B cell (primary cell): Measurements from ENCODE around the gene ATAD2B. TPM values are rescaled to one million over a fixed set of nuclear protein-coding genes. Genes with fewer than 3 reads are reported as not detected.

Experiments
- ATAC-seq: fragments of 200-7000 bp; cut with Tn5 transposase; one replicate; pipeline ENCODE4 v1.10.0; 2021; ENCODE audit warnings: low read depth, mild to moderate bottlenecking, moderate number of reproducible peaks, moderate library complexity
- CTCF ChIA-PET: fragments of 350-600 bp; sonication (Branson Sonifier 250); formaldehyde crosslinking; loops from one replicate; lab custom pipeline; 2021; ENCODE audit warnings: antibody characterized with exemption, inconsistent platforms; lab: Charles Lee
- POLR2A ChIA-PET: fragments of 350-600 bp; sonication (Branson Sonifier 250); formaldehyde crosslinking; loops from one replicate; lab custom pipeline; 2021; ENCODE audit warnings: antibody characterized with exemption; lab: Charles Lee
- DNase-seq: peaks from one replicate; pipeline ENCODE4 v3.0.0; 2013
- H2AFZ ChIP-seq: 2 replicates; pipeline ENCODE4 v1.6.1; 2012; ENCODE audit warnings: mild to moderate bottlenecking, low read depth, low read length; ENCODE audit not compliant: insufficient read depth, poor library complexity, severe bottlenecking
- H3K27ac ChIP-seq, 2 donors: 1 replicate in 1 of 2; 2 replicates in 1 of 2; pipeline ENCODE4 v1.5.1; 2012 to 2013; ENCODE audit warnings: low read length in 2 of 2, mild to moderate bottlenecking in 2 of 2, moderate library complexity in 1 of 2
- H3K27me3 ChIP-seq, 4 experiments: fragments of 200-600 bp in 1 of 4; sonication (generic) in 1 of 4; replicated peaks in 1 of 4; 1 replicate in 2 of 4; 2 replicates in 2 of 4; pipeline versions ENCODE4 v1.6.1 to v1.7.0; 2013 to 2016; ENCODE audit warnings: low read length in 3 of 4, mild to moderate bottlenecking in 2 of 4, mixed read lengths in 1 of 4, moderate library complexity in 1 of 4; ENCODE audit not compliant: insufficient read depth in 4 of 4, control insufficient read depth in 3 of 4; ENCODE audit errors: control extremely low read depth in 1 of 4
- H3K36me3 ChIP-seq, 2 experiments: replicated peaks in 1 of 2; 1 replicate in 1 of 2; 2 replicates in 1 of 2; pipeline versions ENCODE4 v1.6.1 to v1.7.1; 2013; ENCODE audit warnings: low read length in 1 of 2; ENCODE audit not compliant: insufficient read depth in 2 of 2, control insufficient read depth in 1 of 2; ENCODE audit errors: control extremely low read depth in 1 of 2, extremely low read depth in 1 of 2
- H3K4me1 ChIP-seq, 2 donors: fragments of 200-600 bp in 1 of 2; sonication (generic) in 1 of 2; 1 replicate in 1 of 2; 2 replicates in 1 of 2; pipeline versions ENCODE4 v1.5.1 to v1.6.1; 2013 to 2017; ENCODE audit warnings: low read length in 2 of 2; ENCODE audit not compliant: control insufficient read depth in 2 of 2, insufficient read depth in 2 of 2
- H3K4me2 ChIP-seq: replicated peaks from 2 replicates; pipeline ENCODE3; 2012; ENCODE audit warnings: mild to moderate bottlenecking, low read depth, low read length; ENCODE audit not compliant: poor library complexity, severe bottlenecking
- H3K4me3 ChIP-seq, 5 experiments: fragments of 200-600 bp in 1 of 5; sonication (generic) in 1 of 5; 1 replicate in 3 of 5; 2 replicates in 2 of 5; pipeline versions ENCODE4 v1.5.1 to v1.7.0; 2011 to 2016; ENCODE audit warnings: low read length in 4 of 5, mild to moderate bottlenecking in 4 of 5, low read depth in 2 of 5, control low read depth in 1 of 5, moderate library complexity in 1 of 5; ENCODE audit not compliant: insufficient read depth in 1 of 5; ENCODE audit errors: control extremely low read depth in 1 of 5, extremely low read depth in 1 of 5
- H3K79me2 ChIP-seq: fragments of 200-600 bp; sonication (generic); one replicate; pipeline ENCODE4 v1.6.0; 2016; ENCODE audit warnings: low read length; ENCODE audit not compliant: control insufficient read depth, insufficient read depth
- H3K9ac ChIP-seq: fragments of 200-600 bp; sonication (generic); 2 replicates; pipeline ENCODE4 v1.6.1; 2017; ENCODE audit warnings: mild to moderate bottlenecking, low read length, moderate library complexity
- H3K9me3 ChIP-seq, 3 donors: one replicate each; pipeline versions ENCODE4 v1.6.1 to v1.7.1; 2013; ENCODE audit warnings: low read length in 2 of 3; ENCODE audit not compliant: control insufficient read depth in 2 of 3, insufficient read depth in 1 of 3; ENCODE audit errors: control extremely low read depth in 1 of 3
- H4K20me1 ChIP-seq: 2 replicates; pipeline ENCODE4 v1.6.0; 2012; ENCODE audit warnings: mild to moderate bottlenecking, low read length; ENCODE audit not compliant: insufficient read depth, control insufficient read depth, poor library complexity, severe bottlenecking
- H3K27ac Mint-ChIP-seq: one replicate; pipeline ENCODE4 v1.8.0; 2021; ENCODE audit warnings: mixed read lengths
- H3K27me3 Mint-ChIP-seq: one replicate; pipeline ENCODE4 v1.8.0; 2021; ENCODE audit warnings: mixed read lengths
- H3K4me1 Mint-ChIP-seq: one replicate; pipeline ENCODE4 v1.8.0; 2021; ENCODE audit warnings: mixed read lengths
- H3K4me3 Mint-ChIP-seq: one replicate; pipeline ENCODE4 v1.8.0; 2021; ENCODE audit warnings: mixed read lengths
- H3K9me3 Mint-ChIP-seq: one replicate; pipeline ENCODE4 v1.8.0; 2022; ENCODE audit warnings: mixed read lengths; ENCODE audit not compliant: insufficient read depth
- EZH2 ChIP-seq: IDR thresholded peaks from 2 replicates; pipeline ENCODE4 v1.6.1; 2012; ENCODE audit warnings: borderline replicate concordance, low read depth, mild to moderate bottlenecking, moderate library complexity, low read length; ENCODE audit not compliant: insufficient read depth, poor library complexity, severe bottlenecking
- WGBS: methylation state at CpG from one replicate; pipeline ENCODE4 v1.1.5; 2013; ENCODE audit warnings: missing lambda C conversion rate; ENCODE audit not compliant: insufficient coverage; 5-methylcytosine and 5-hydroxymethylcytosine counted together
- intact Hi-C: fragments of 100-400 bp; cut with micrococcal nuclease; formaldehyde crosslinking; loops from one replicate; pipeline ENCODE4 v1.10.0; 2022
- polyA plus RNA-seq: library from polyadenylated mRNA; depleted of rRNA; stranded (reverse); fragments of >200 nt; gene quantifications from 2 replicates; pipeline ENCODE4 v1.2.3, GENCODE V29; 2012
- total RNA-seq, 2 donors: library from RNA; stranded (reverse); fragments of 120-200 nt in 1 of 2; gene quantifications; 1 replicate in 1 of 2; 2 replicates in 1 of 2; pipeline versions ENCODE4 v1.2.3 to v1.2.4, GENCODE V29; 2013 to 2022
- TF ChIP-seq, protein P1 (sequence below): fragments of 200-600 bp; IDR thresholded peaks from one replicate; pipeline ENCODE4 v1.8.0; 2022; ENCODE audit warnings: antibody characterized with exemption, mild to moderate bottlenecking

ATAD2B gene
- total and polyA plus RNA-seq, 2 donors (not counting 1 experiment from before 2014, with no cell fraction given), result 5.1 to 90.8 TPM

DNA sequence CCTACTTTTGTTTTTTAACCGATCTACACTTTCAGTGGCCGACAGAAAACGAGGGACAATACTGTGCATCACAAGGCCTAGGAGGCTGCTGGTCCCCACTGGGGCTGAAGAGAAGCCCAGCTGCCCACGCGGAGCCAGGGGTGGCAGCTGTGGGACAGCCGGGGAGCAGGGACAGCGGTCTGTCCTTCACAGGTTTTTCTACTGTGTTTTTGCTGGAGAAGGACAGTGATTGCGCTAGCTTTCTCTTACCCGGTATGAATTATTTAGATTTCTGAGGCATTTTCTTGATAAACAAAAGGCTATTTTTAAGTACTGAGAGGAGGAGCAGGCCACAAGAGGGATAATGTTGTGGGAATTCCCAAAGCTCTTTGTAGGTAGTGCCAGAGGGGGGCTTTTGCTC, 219.8 kb downstream of the ATAD2B start:
- WGBS, result over 99% methylated on average over 9 of the region's 9 CpGs
- no peak overlapping the region for H3K4me3 Mint-ChIP-seq

DNA sequence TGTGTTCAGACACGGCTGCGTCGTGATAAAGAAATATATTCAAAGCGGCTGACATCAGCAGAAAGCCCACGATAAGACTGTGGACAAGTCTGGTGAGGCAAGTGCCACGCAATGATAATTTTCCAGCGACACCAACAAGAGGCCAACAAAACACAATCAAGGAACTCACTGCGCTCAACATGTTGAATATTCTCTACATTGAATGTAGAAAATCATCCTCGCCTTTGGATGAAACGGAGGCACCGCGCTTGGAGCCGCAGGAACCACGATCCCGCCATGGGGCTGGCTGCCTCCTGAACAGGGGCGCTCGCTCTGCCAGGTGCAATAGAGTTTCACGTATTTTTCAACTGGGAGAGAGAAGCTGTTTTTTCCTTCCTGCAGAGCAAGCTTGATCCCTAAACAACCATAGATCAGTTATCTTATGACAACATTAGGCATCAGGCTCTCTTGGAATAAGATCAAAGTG, 220.3 kb downstream of the ATAD2B start:
- H3K4me1 Mint-ChIP-seq, result no peaks in the 10 kb centered on the region
- WGBS, result 98% methylated on average over 18 of the region's 18 CpGs
- POLR2A ChIA-PET, result no interaction called here
- Histone ChIP-seq H3K4me1 (no peaks in the 10 kb centered on the region), H4K20me1 (no peaks in the 10 kb centered on the region), H3K27ac (no peak overlapping the region), H3K9me3 (no peaks in the 10 kb centered on the region), H3K79me2 (no peaks in the 10 kb centered on the region), H3K27me3 (no peaks in the 10 kb centered on the region), H3K4me3 (no peak overlapping the region), H3K4me2 (no peak overlapping the region), H3K9ac (no peak overlapping the region), H3K36me3 (peaks cover 0 to 20% of the 10 kb centered on the region in 2 experiments), H2AFZ (no peak overlapping the region)
- CTCF ChIA-PET, result no interaction called here
- no peak overlapping the region for H3K27ac Mint-ChIP-seq
- intact Hi-C loops, result no loop called here
- no peaks in the 10 kb centered on the region for H3K27me3 Mint-ChIP-seq
- no peak overlapping the region for H3K4me3 Mint-ChIP-seq
- no peak for DNase-seq
- no peak for TF ChIP-seq EZH2
- TF ChIP-seq, protein P1, sequence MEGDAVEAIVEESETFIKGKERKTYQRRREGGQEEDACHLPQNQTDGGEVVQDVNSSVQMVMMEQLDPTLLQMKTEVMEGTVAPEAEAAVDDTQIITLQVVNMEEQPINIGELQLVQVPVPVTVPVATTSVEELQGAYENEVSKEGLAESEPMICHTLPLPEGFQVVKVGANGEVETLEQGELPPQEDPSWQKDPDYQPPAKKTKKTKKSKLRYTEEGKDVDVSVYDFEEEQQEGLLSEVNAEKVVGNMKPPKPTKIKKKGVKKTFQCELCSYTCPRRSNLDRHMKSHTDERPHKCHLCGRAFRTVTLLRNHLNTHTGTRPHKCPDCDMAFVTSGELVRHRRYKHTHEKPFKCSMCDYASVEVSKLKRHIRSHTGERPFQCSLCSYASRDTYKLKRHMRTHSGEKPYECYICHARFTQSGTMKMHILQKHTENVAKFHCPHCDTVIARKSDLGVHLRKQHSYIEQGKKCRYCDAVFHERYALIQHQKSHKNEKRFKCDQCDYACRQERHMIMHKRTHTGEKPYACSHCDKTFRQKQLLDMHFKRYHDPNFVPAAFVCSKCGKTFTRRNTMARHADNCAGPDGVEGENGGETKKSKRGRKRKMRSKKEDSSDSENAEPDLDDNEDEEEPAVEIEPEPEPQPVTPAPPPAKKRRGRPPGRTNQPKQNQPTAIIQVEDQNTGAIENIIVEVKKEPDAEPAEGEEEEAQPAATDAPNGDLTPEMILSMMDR, result no peak
- ATAC-seq, result no peak
- no peaks in the 10 kb centered on the region for H3K9me3 Mint-ChIP-seq

More for the DNA sequence above, 219.8 kb downstream of the ATAD2B start:
- Mint-ChIP-seq H3K27ac (no peak overlapping the region), H3K4me1 (no peaks in the 10 kb centered on the region), H3K9me3 (no peaks in the 10 kb centered on the region), H3K27me3 (no peaks in the 10 kb centered on the region)
- H3K36me3 ChIP-seq, result peaks cover 0 to 20% of the 10 kb centered on the region in 2 experiments
- no peak overlapping the region for H3K27ac ChIP-seq
- TF ChIP-seq, protein P1, result no peak
- TF ChIP-seq EZH2, result no peak
- H3K27me3 ChIP-seq, result no peaks in the 10 kb centered on the region
- no peak overlapping the region for H3K4me3 ChIP-seq
- H3K79me2 ChIP-seq, result no peaks in the 10 kb centered on the region
- H4K20me1 ChIP-seq, result no peaks in the 10 kb centered on the region
- H3K9me3 ChIP-seq, result no peaks in the 10 kb centered on the region
- DNase-seq, result no peak
- H3K4me1 ChIP-seq, result no peaks in the 10 kb centered on the region
- no peak overlapping the region for H2AFZ ChIP-seq
- POLR2A ChIA-PET, result no interaction called here
- ATAC-seq, result no peak
- no peak overlapping the region for H3K4me2 ChIP-seq
- intact Hi-C loops, result no loop called here
- CTCF ChIA-PET, result no interaction called here
- H3K9ac ChIP-seq, result no peak overlapping the region
